Right atrium auricular region (tissue), 2 donors: Measurements from ENCODE around the gene ACAD11. TPM values are rescaled to one million over a fixed set of nuclear protein-coding genes. Genes with fewer than 3 reads are reported as not detected.

Experiments used
- DNase-seq: peaks from one replicate; pipeline ENCODE4 v3.0.0-alpha.2; 2019; ENCODE audit warnings: low spot score
- H3K27ac ChIP-seq, 2 donors: fragments of 200-600 bp; sonication (generic); 1 replicate in 1 of 2; 2 replicates in 1 of 2; pipeline ENCODE4 v1.5.1; 2016 to 2019
- H3K27me3 ChIP-seq, 2 donors: fragments of 200-600 bp; sonication (generic); one replicate each; pipeline versions ENCODE4 v1.5.1 to v1.6.0; 2017 to 2019
- H3K36me3 ChIP-seq: fragments of 200-600 bp; sonication (generic); one replicate; pipeline ENCODE4 v1.5.1; 2016
- H3K4me1 ChIP-seq, 2 donors: fragments of 200-600 bp; sonication (generic); one replicate each; pipeline versions ENCODE4 v1.5.1 to v1.6.0; 2017 to 2019
- H3K4me3 ChIP-seq, 2 donors: fragments of 200-600 bp; sonication (generic); 1 replicate in 1 of 2; 2 replicates in 1 of 2; pipeline ENCODE4 v1.5.1; 2017 to 2019; ENCODE audit warnings: mild to moderate bottlenecking in 1 of 2, moderate library complexity in 1 of 2
- H3K9me3 ChIP-seq, 2 donors: fragments of 200-600 bp; sonication (generic); one replicate each; pipeline ENCODE4 v1.5.1; 2019
- total RNA-seq, 2 donors: library from RNA; depleted of rRNA; stranded (reverse); fragments of >200 nt; gene quantifications; one replicate each; pipeline ENCODE4 v1.1.0, GENCODE V29; 2016
- TF ChIP-seq, protein P1 (sequence below), 2 donors: fragments of 200-600 bp; sonication (generic); IDR thresholded peaks; one replicate each; pipeline ENCODE4 v1.5.1; 2019; ENCODE audit warnings: antibody characterized with exemption in 2 of 2

The ACAD11 gene
- total RNA-seq, 2 donors from 2014 or later: 18.0 to 26.0 TPM

GRCh38 chr3:132537297-132537696 is 122.3 kb downstream of the ACAD11 start:
- Histone ChIP-seq H3K36me3 (peaks cover 32% of the 10 kb centered on the region), H3K9me3 (no peaks in the 10 kb centered on the region)

GRCh38 chr3:132536442-132537153 is 123.0 kb downstream of the ACAD11 start:
- Histone ChIP-seq H3K27ac (no peak overlapping the region), H3K4me1 (peaks cover 0 to 4% of the 10 kb centered on the region in 2 donors), H3K4me3 (no peak overlapping the region), H3K36me3 (peaks cover 32% of the 10 kb centered on the region), H3K27me3 (no peaks in the 10 kb centered on the region), H3K9me3 (no peaks in the 10 kb centered on the region)
- TF ChIP-seq, protein P1, sequence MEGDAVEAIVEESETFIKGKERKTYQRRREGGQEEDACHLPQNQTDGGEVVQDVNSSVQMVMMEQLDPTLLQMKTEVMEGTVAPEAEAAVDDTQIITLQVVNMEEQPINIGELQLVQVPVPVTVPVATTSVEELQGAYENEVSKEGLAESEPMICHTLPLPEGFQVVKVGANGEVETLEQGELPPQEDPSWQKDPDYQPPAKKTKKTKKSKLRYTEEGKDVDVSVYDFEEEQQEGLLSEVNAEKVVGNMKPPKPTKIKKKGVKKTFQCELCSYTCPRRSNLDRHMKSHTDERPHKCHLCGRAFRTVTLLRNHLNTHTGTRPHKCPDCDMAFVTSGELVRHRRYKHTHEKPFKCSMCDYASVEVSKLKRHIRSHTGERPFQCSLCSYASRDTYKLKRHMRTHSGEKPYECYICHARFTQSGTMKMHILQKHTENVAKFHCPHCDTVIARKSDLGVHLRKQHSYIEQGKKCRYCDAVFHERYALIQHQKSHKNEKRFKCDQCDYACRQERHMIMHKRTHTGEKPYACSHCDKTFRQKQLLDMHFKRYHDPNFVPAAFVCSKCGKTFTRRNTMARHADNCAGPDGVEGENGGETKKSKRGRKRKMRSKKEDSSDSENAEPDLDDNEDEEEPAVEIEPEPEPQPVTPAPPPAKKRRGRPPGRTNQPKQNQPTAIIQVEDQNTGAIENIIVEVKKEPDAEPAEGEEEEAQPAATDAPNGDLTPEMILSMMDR (IDR thresholded peaks at IDR 0.05): no peak
- DNase-seq: no peak

More at GRCh38 chr3:132537297-132537696, 122.3 kb downstream of the ACAD11 start:
- Histone ChIP-seq H3K27me3 (no peaks in the 10 kb centered on the region), H3K4me3 (no peak overlapping the region), H3K4me1 (peaks cover 0 to 4% of the 10 kb centered on the region in 2 donors), H3K27ac (no peak overlapping the region)
- DNase-seq: no peak
- TF ChIP-seq, protein P1 (IDR thresholded peaks at IDR 0.05): no peak

GRCh38 chr3:132535575-132536441 is 123.8 kb downstream of the ACAD11 start:
- Histone ChIP-seq H3K27me3 (no peaks in the 10 kb centered on the region), H3K9me3 (no peaks in the 10 kb centered on the region), H3K4me3 (no peak overlapping the region), H3K27ac (no peak overlapping the region), H3K4me1 (peaks cover 0 to 4% of the 10 kb centered on the region in 2 donors), H3K36me3 (peaks cover 32% of the 10 kb centered on the region)
- TF ChIP-seq, protein P1 (IDR thresholded peaks at IDR 0.05): peak; percentile 59 to 80
- DNase-seq: peak; percentile 82

DNA sequence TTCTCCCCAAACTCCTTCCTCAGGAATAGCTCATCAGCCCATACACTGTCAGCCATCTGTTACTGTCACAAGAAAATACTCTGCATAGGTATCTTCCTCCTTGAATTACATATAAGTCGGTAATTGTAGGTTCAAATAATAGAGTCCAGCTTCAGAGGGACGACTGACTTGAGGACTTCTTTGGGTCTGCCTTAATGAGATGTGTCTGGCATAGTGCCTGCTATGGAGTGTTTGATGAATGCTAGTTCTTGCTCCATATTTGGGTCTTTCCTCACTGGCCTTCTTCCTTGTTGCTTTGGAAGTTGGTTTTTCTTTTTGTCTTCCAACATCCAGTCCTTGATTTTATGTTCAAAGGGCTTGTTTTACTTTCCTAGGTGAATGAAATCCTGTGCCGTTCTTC is 129.0 kb downstream of the ACAD11 start:
- no peak overlapping the region for H3K27ac ChIP-seq
- H3K4me1 ChIP-seq: no peaks in the 10 kb centered on the region
- TF ChIP-seq, protein P1 (IDR thresholded peaks at IDR 0.05): no peak
- peaks cover 30% of the 10 kb centered on the region for H3K36me3 ChIP-seq
- H3K4me3 ChIP-seq: no peak overlapping the region
- H3K9me3 ChIP-seq: no peaks in the 10 kb centered on the region
- H3K27me3 ChIP-seq: no peaks in the 10 kb centered on the region
- DNase-seq: no peak

GRCh38 chr3:132522353-132522752 is 137.3 kb downstream of the ACAD11 start:
- no peak overlapping the region for H3K4me3 ChIP-seq
- H3K36me3 ChIP-seq: peaks cover 46% of the 10 kb centered on the region
- no peaks in the 10 kb centered on the region for H3K27me3 ChIP-seq
- no peaks in the 10 kb centered on the region for H3K9me3 ChIP-seq
- no peak overlapping the region for H3K27ac ChIP-seq
- DNase-seq: no peak
- H3K4me1 ChIP-seq: no peaks in the 10 kb centered on the region
- TF ChIP-seq, protein P1 (IDR thresholded peaks at IDR 0.05): no peak
